ENCODE results near the gene LGALS7B. TPM values are rescaled to one million over a fixed set of nuclear protein-coding genes. Genes with fewer than 3 reads are reported as not detected.

The LGALS7B gene
- total and polyA plus RNA-seq, 2 donors (not counting 1 experiment from before 2014, with no cell fraction given): not detected

- intact Hi-C loops (cut with micrococcal nuclease): no loop called here
- H3K27ac ChIP-seq (ENCODE audit: low read length in 2 of 2): no peak overlapping the region
- H3K79me2 ChIP-seq (ENCODE audit: control insufficient read depth, insufficient read depth, low read length): peaks cover 9% of the 10 kb centered on the region
- TF ChIP-seq EZH2 (IDR thresholded peaks at IDR 0.05; ENCODE audit: borderline replicate concordance, insufficient read depth, low read depth, low read length, poor library complexity, severe bottlenecking): no peak
- TF ChIP-seq CTCF (IDR thresholded peaks at IDR 0.05): no peak
- no peak overlapping the region for H3K4me2 ChIP-seq (replicated peaks; ENCODE audit: low read depth, low read length, poor library complexity, severe bottlenecking)
- 93% methylated on average over 18 of the region's 18 CpGs for WGBS (ENCODE audit: insufficient coverage)
- no peaks in the 10 kb centered on the region for H3K4me1 ChIP-seq (ENCODE audit: control insufficient read depth in 2 of 2, insufficient read depth in 2 of 2, low read length in 2 of 2)
- no peaks in the 10 kb centered on the region for H3K9me3 ChIP-seq (ENCODE audit: control extremely low read depth in 1 of 3, control insufficient read depth in 2 of 3, insufficient read depth in 1 of 3, low read length in 2 of 3)
- no peak overlapping the region for H3K27ac Mint-ChIP-seq
- H3K27me3 Mint-ChIP-seq: no peaks in the 10 kb centered on the region
- ATAC-seq (ENCODE audit: low read depth) (no peak), DNase-seq (no peak)
- no peak overlapping the region for H2AFZ ChIP-seq (ENCODE audit: insufficient read depth, low read depth, low read length, poor library complexity, severe bottlenecking)
- ChIA-PET POLR2A (interaction anchor here (1.1 kb wide), 1 partner anchor 33 kb away, joined by 4 read pairs; no protein-coding TSS in a partner anchor), CTCF (no interaction called here)
- peaks cover 2% of the 10 kb centered on the region for H3K4me1 Mint-ChIP-seq
- no peaks in the 10 kb centered on the region for H3K27me3 ChIP-seq (replicated peaks in 1 of 4; ENCODE audit: control extremely low read depth in 1 of 4, control insufficient read depth in 3 of 4, insufficient read depth in 4 of 4, low read length in 3 of 4)
- H3K36me3 ChIP-seq (replicated peaks in 1 of 2; ENCODE audit: control extremely low read depth in 1 of 2, control insufficient read depth in 1 of 2, extremely low read depth in 1 of 2, insufficient read depth in 2 of 2, low read length in 1 of 2): peaks cover 0 to 42% of the 10 kb centered on the region in 2 experiments
- no peak overlapping the region for H3K4me3 ChIP-seq (ENCODE audit: control extremely low read depth in 1 of 5, extremely low read depth in 1 of 5, insufficient read depth in 1 of 5, low read depth in 2 of 5, low read length in 4 of 5)
- H3K9me3 Mint-ChIP-seq (ENCODE audit: insufficient read depth): no peaks in the 10 kb centered on the region
- peaks cover 27% of the 10 kb centered on the region for H4K20me1 ChIP-seq (ENCODE audit: control insufficient read depth, insufficient read depth, low read length, poor library complexity, severe bottlenecking)
- H3K4me3 Mint-ChIP-seq: no peak overlapping the region
- no peak overlapping the region for H3K9ac ChIP-seq (ENCODE audit: low read length)
These were observed 27.2 kb downstream of the LGALS7B start for GRCh38 chr19:38816131-38816750.

- intact Hi-C loops (cut with micrococcal nuclease): no loop called here
- H3K36me3 ChIP-seq (replicated peaks in 1 of 2; ENCODE audit: control extremely low read depth in 1 of 2, control insufficient read depth in 1 of 2, extremely low read depth in 1 of 2, insufficient read depth in 2 of 2, low read length in 1 of 2): peaks cover 0 to 44% of the 10 kb centered on the region in 2 experiments
- ATAC-seq (ENCODE audit: low read depth) (no peak), DNase-seq (no peak)
- Mint-ChIP-seq H3K4me1 (peaks cover 2% of the 10 kb centered on the region), H3K4me3 (no peak overlapping the region), H3K27me3 (no peaks in the 10 kb centered on the region), H3K9me3 (ENCODE audit: insufficient read depth) (no peaks in the 10 kb centered on the region), H3K27ac (no peak overlapping the region)
- no peak overlapping the region for H3K4me3 ChIP-seq (ENCODE audit: control extremely low read depth in 1 of 5, extremely low read depth in 1 of 5, insufficient read depth in 1 of 5, low read depth in 2 of 5, low read length in 4 of 5)
- H3K9ac ChIP-seq (ENCODE audit: low read length): no peak overlapping the region
- no peaks in the 10 kb centered on the region for H3K4me1 ChIP-seq (ENCODE audit: control insufficient read depth in 2 of 2, insufficient read depth in 2 of 2, low read length in 2 of 2)
- no peak overlapping the region for H3K4me2 ChIP-seq (replicated peaks; ENCODE audit: low read depth, low read length, poor library complexity, severe bottlenecking)
- 95% methylated on average over 15 of the region's 15 CpGs for WGBS (ENCODE audit: insufficient coverage)
- POLR2A ChIA-PET: interaction anchor here (1.1 kb wide), 1 partner anchor 32 kb away, joined by 4 read pairs; no protein-coding TSS in a partner anchor
- CTCF ChIA-PET: no interaction called here
- no peak overlapping the region for H3K27ac ChIP-seq (ENCODE audit: low read length in 2 of 2)
- H3K79me2 ChIP-seq (ENCODE audit: control insufficient read depth, insufficient read depth, low read length): peaks cover 13% of the 10 kb centered on the region
- no peaks in the 10 kb centered on the region for H3K9me3 ChIP-seq (ENCODE audit: control extremely low read depth in 1 of 3, control insufficient read depth in 2 of 3, insufficient read depth in 1 of 3, low read length in 2 of 3)
- H3K27me3 ChIP-seq (replicated peaks in 1 of 4; ENCODE audit: control extremely low read depth in 1 of 4, control insufficient read depth in 3 of 4, insufficient read depth in 4 of 4, low read length in 3 of 4): no peaks in the 10 kb centered on the region
- TF ChIP-seq CTCF (IDR thresholded peaks at IDR 0.05) (no peak), EZH2 (IDR thresholded peaks at IDR 0.05; ENCODE audit: borderline replicate concordance, insufficient read depth, low read depth, low read length, poor library complexity, severe bottlenecking) (no peak)
- peaks cover 33% of the 10 kb centered on the region for H4K20me1 ChIP-seq (ENCODE audit: control insufficient read depth, insufficient read depth, low read length, poor library complexity, severe bottlenecking)
- no peak overlapping the region for H2AFZ ChIP-seq (ENCODE audit: insufficient read depth, low read depth, low read length, poor library complexity, severe bottlenecking)
These were observed 28.1 kb downstream of the LGALS7B start for GRCh38 chr19:38817081-38817480.

Data from B cell (primary cell).